HG03558 (cell line): ENCODE results near the gene STIM1.
"Not testable (repeated sequence)": the region's sequence is repeated elsewhere in the genome, so short reads cannot be mapped to it uniquely, and the experiment has no call there.

Experiments
- ATAC-seq: cut with Tn5 transposase; IDR thresholded peaks from one replicate; pipeline ENCODE4 v1.9.1; 2021; ENCODE audit warnings: moderate number of reproducible peaks; ENCODE audit not compliant: unreplicated experiment; ENCODE audit errors: extremely low read depth

STIM1 gene

DNA sequence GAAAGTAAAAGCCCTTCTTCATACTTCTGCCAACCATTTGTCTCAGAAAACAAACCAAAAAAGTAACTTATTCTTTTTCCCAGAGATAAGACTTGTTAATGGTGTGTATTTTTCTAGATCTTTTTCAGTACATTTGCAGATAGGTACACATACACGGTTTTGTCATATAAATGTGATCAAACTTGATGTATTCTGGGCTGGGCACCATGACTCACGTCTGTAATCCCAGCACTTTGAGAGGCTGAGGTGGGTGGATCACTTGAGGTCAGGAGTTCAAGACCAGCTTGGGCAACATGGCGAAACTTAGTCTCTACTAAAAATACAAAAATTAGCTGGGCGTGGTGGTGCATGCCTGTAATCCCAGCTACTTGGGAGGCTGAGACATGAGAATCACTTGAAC is 274.8 kb downstream of the STIM1 start:
- ATAC-seq = not testable (repeated sequence)

DNA sequence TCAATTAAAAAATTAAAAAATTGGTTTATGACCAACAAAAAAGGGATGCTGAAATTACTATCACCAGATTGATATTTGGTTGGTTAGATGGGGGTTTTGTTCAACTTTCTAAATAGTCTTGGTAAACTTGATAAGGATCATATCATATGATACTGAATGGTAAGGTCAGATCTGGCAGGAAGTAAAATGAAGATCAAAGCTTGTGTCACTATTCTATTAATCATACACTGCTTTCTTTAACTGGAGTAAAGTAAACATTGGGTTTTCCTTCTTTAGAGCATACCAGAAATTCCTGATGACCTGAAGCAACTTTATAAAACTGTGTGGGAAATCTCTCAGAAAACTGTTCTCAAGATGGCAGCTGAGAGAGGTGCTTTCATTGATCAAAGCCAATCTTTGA is 279.3 kb downstream of the STIM1 start:
- no peak for ATAC-seq

DNA sequence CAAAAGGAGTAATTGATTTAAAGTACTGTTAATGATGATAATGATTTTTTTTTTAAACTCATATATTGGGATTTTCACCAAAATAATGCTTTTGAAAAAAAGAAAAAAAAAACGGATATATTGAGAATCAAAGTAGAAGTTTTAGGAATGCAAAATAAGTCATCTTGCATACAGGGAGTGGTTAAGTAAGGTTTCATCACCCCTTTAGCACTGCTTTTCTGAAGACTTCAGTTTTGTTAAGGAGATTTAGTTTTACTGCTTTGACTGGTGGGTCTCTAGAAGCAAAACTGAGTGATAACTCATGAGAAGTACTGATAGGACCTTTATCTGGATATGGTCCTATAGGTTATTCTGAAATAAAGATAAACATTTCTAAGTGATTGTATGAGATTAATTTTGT is 283.0 kb downstream of the STIM1 start:
- no peak for ATAC-seq

DNA sequence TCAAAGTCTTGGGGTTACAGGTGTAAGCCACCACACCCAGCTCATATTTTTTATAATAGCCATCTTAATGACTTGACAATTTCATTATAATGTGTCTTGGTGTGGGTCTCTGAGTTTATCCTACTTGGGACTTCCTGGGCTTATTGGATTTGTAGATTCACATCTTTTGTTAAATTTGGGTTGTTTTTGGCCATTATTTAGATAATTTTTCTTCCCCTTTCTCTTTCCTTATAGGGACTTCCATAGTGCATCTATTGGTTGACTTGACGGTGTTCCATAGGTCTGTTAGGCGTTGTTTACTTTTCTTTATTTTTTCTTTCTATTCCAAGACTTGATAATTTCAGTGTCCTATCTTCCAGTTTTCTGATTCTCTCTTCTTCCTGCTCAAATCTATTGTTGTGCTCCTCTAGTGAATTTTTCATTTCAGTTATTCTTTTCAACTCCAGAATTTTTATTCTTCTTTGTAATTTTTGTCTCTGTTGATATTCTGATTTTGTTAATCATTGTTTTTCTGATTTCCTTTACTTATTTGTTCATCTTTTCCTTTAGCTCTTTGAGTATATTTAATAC is 284.7 kb downstream of the STIM1 start:
- no peak for ATAC-seq
